H1 (cell line): ENCODE data around the gene WDR26. TPM values are rescaled to one million over a fixed set of nuclear protein-coding genes. Genes with fewer than 3 reads are reported as not detected.

Source experiments
- CTCF ChIA-PET: fragments of 300-600 bp; sonication (Branson Sonifier 250); formaldehyde crosslinking; loops from one replicate; lab custom pipeline; 2021; ENCODE audit not compliant: partially characterized antibody; lab: Charles Lee
- POLR2A ChIA-PET: fragments of 300-600 bp; sonication (Branson Sonifier 250); formaldehyde crosslinking; loops from one replicate; lab custom pipeline; 2021; ENCODE audit warnings: inconsistent platforms; ENCODE audit not compliant: partially characterized antibody; lab: Charles Lee
- DNase-seq, 2 experiments: peaks; one replicate each; pipeline versions ENCODE4 v3.0.0 to v3.0.0-alpha.2; 2010 to 2022; ENCODE audit warnings: low spot score in 2 of 2, low read depth in 1 of 2, mixed read lengths in 1 of 2
- FAIRE-seq: peaks from 2 replicates; lab custom pipeline; 2011; peaks lifted over from hg19 to GRCh38; lab: Jason Lieb, UNC
- H2AFZ ChIP-seq: 2 replicates; pipeline ENCODE4 v1.8.1; 2012; ENCODE audit warnings: low read length, inconsistent platforms
- H2AK5ac ChIP-seq: 2 replicates; pipeline ENCODE4 v1.6.1; 2013; ENCODE audit warnings: low read depth, low read length
- H2BK120ac ChIP-seq: replicated peaks from 2 replicates; pipeline ENCODE3; 2013; ENCODE audit warnings: low read depth, low read length, inconsistent platforms
- H2BK12ac ChIP-seq: 2 replicates; pipeline ENCODE4 v1.6.1; 2013; ENCODE audit warnings: low read depth, low read length
- H2BK15ac ChIP-seq: 2 replicates; pipeline ENCODE4 v1.6.1; 2013; ENCODE audit warnings: low read length
- H2BK20ac ChIP-seq: 2 replicates; pipeline ENCODE4 v1.6.1; 2013; ENCODE audit warnings: low read length
- H2BK5ac ChIP-seq: 2 replicates; pipeline ENCODE4 v1.6.1; 2013; ENCODE audit warnings: low read depth, low read length
- H3K14ac ChIP-seq: 2 replicates; pipeline ENCODE4 v1.6.1; 2013; ENCODE audit warnings: inconsistent platforms; ENCODE audit not compliant: insufficient read length
- H3K18ac ChIP-seq: 2 replicates; pipeline ENCODE4 v1.6.1; 2013; ENCODE audit warnings: low read length; ENCODE audit errors: extremely low read depth
- H3K23ac ChIP-seq: 2 replicates; pipeline ENCODE4 v1.6.1; 2013; ENCODE audit warnings: inconsistent platforms; ENCODE audit not compliant: insufficient read length
- H3K23me2 ChIP-seq: 2 replicates; pipeline ENCODE4 v1.6.1; 2013; ENCODE audit warnings: low read depth, low read length
- H3K27ac ChIP-seq: 2 replicates; pipeline ENCODE4 v1.6.1; 2011; ENCODE audit warnings: low read depth, low read length, inconsistent platforms
- H3K27me3 ChIP-seq, 4 experiments: replicated peaks in 1 of 4; 1 replicate in 1 of 4; 2 replicates in 3 of 4; pipeline versions ENCODE4 v1.6.1 to v1.8.1; 2011 to 2013; ENCODE audit warnings: low read length in 3 of 4, mild to moderate bottlenecking in 3 of 4, inconsistent platforms in 2 of 4, mixed read lengths in 2 of 4, moderate library complexity in 1 of 4; ENCODE audit not compliant: control insufficient read depth in 3 of 4, insufficient read depth in 3 of 4; ENCODE audit errors: extremely low read depth in 1 of 4
- H3K36me3 ChIP-seq, 4 experiments: 2 replicates each; pipeline versions ENCODE4 v1.6.1 to v1.8.1; 2011 to 2013; ENCODE audit warnings: mild to moderate bottlenecking in 4 of 4, low read length in 3 of 4, moderate library complexity in 2 of 4, control low read depth in 1 of 4, inconsistent platforms in 1 of 4; ENCODE audit not compliant: insufficient read depth in 4 of 4, control insufficient read depth in 2 of 4
- H3K4ac ChIP-seq: replicated peaks from 2 replicates; pipeline ENCODE3; 2013; ENCODE audit warnings: low read length, low read depth, mixed read lengths, inconsistent platforms; ENCODE audit not compliant: insufficient read length
- H3K4me1 ChIP-seq, 4 experiments: replicated peaks in 1 of 4; 1 replicate in 1 of 4; 2 replicates in 3 of 4; pipeline versions ENCODE4 v1.6.1 to v1.8.1; 2011 to 2013; ENCODE audit warnings: low read length in 3 of 4, inconsistent platforms in 2 of 4, mixed read lengths in 1 of 4; ENCODE audit not compliant: insufficient read depth in 4 of 4, control insufficient read depth in 3 of 4
- H3K4me2 ChIP-seq, 2 experiments: 2 replicates each; pipeline versions ENCODE4 v1.6.1 to v1.8.1; 2011 to 2013; ENCODE audit warnings: low read depth in 2 of 2, low read length in 2 of 2, control low read depth in 1 of 2, inconsistent platforms in 1 of 2, mild to moderate bottlenecking in 1 of 2; ENCODE audit not compliant: insufficient read depth in 1 of 2
- H3K4me3 ChIP-seq, 4 experiments: fragments of 200-600, 300-600 bp in 1 of 4; sonication (generic), shearing (Covaris generic), sonication (Bioruptor Twin) in 1 of 4; 2 replicates each; pipeline versions ENCODE4 v1.5.1 to v1.8.1; 2011 to 2016; ENCODE audit warnings: low read length in 4 of 4, low read depth in 3 of 4, control low read depth in 2 of 4, inconsistent platforms in 2 of 4, mild to moderate bottlenecking in 2 of 4, mixed read lengths in 1 of 4, moderate library complexity in 1 of 4; ENCODE audit not compliant: insufficient read depth in 2 of 4; ENCODE audit errors: extremely low read depth in 1 of 4
- H3K56ac ChIP-seq: replicated peaks from 2 replicates; pipeline ENCODE3; 2013; ENCODE audit warnings: low read depth, mild to moderate bottlenecking, mixed read lengths, low read length, inconsistent platforms; ENCODE audit not compliant: insufficient read length
- H3K79me1 ChIP-seq: 2 replicates; pipeline ENCODE4 v1.6.1; 2013; ENCODE audit warnings: low read depth, low read length, control low read depth
- H3K79me2 ChIP-seq, 2 experiments: 2 replicates each; pipeline versions ENCODE4 v1.6.1 to v1.8.1; 2012 to 2013; ENCODE audit warnings: low read length in 2 of 2, mild to moderate bottlenecking in 2 of 2, inconsistent platforms in 1 of 2; ENCODE audit not compliant: insufficient read depth in 2 of 2, control insufficient read depth in 1 of 2
- H3K9ac ChIP-seq, 4 experiments: replicated peaks in 1 of 4; 1 replicate in 1 of 4; 2 replicates in 3 of 4; pipeline versions ENCODE4 v1.6.1 to v1.8.1; 2011 to 2013; ENCODE audit warnings: low read depth in 3 of 4, low read length in 3 of 4, control low read depth in 2 of 4, mild to moderate bottlenecking in 2 of 4, moderate library complexity in 2 of 4, inconsistent platforms in 1 of 4; ENCODE audit errors: extremely low read depth in 1 of 4
- H3K9me3 ChIP-seq, 2 experiments: 2 replicates each; pipeline versions ENCODE4 v1.6.1 to v1.8.1; 2012 to 2013; ENCODE audit warnings: mild to moderate bottlenecking in 2 of 2, moderate library complexity in 2 of 2, control low read depth in 1 of 2, inconsistent platforms in 1 of 2, low read depth in 1 of 2, low read length in 1 of 2, mixed read lengths in 1 of 2; ENCODE audit not compliant: insufficient read depth in 2 of 2
- H4K20me1 ChIP-seq, 2 experiments: replicated peaks in 1 of 2; 2 replicates each; pipeline versions ENCODE3 to v1.8.1; 2011 to 2013; ENCODE audit warnings: inconsistent platforms in 2 of 2, low read length in 2 of 2, mild to moderate bottlenecking in 1 of 2; ENCODE audit not compliant: insufficient read depth in 2 of 2, control insufficient read depth in 1 of 2
- H4K5ac ChIP-seq: 2 replicates; pipeline ENCODE4 v1.6.1; 2013; ENCODE audit warnings: low read length, low read depth, mixed read lengths, inconsistent platforms; ENCODE audit not compliant: insufficient read length
- H4K8ac ChIP-seq: 2 replicates; pipeline ENCODE4 v1.8.0; 2013; ENCODE audit warnings: mild to moderate bottlenecking, moderate library complexity, low read length, inconsistent platforms; ENCODE audit not compliant: insufficient read depth; ENCODE audit errors: extremely low read depth
- H4K91ac ChIP-seq: replicated peaks from 2 replicates; pipeline ENCODE3; 2013; ENCODE audit warnings: low read length, mixed read lengths, inconsistent platforms; ENCODE audit not compliant: insufficient read length
- CEBPB ChIP-seq: IDR thresholded peaks from 2 replicates; pipeline ENCODE4 v1.6.1; 2012; ENCODE audit warnings: low read depth, low read length
- CHD1 ChIP-seq: IDR thresholded peaks from 2 replicates; pipeline ENCODE4 v1.6.1; 2012; ENCODE audit warnings: low read depth, low read length, improper control_type of control experiment
- CREB1 ChIP-seq: IDR thresholded peaks from 2 replicates; pipeline ENCODE4 v1.6.1; 2012; ENCODE audit warnings: inconsistent platforms
- EP300 ChIP-seq, 2 experiments: IDR thresholded peaks; 1 replicate in 1 of 2; 2 replicates in 1 of 2; pipeline ENCODE4 v1.6.1; 2011 to 2012; ENCODE audit warnings: low read depth in 2 of 2, low read length in 2 of 2, mild to moderate bottlenecking in 2 of 2, borderline replicate concordance in 1 of 2, inconsistent platforms in 1 of 2, moderate library complexity in 1 of 2
- KDM1A ChIP-seq: fragments of 200-600, 300-600 bp; sonication (generic); IDR thresholded peaks from 2 replicates; pipeline ENCODE4 v1.7.1; 2016; ENCODE audit warnings: mild to moderate bottlenecking, low read length, borderline replicate concordance
- NRF1 ChIP-seq: IDR thresholded peaks from 2 replicates; pipeline ENCODE4 v1.6.1; 2011; ENCODE audit warnings: mild to moderate bottlenecking, low read depth, low read length, improper control_type of control experiment
- PHF8 ChIP-seq: fragments of 200-600 bp; sonication (generic); conservative IDR thresholded peaks from 2 replicates; pipeline ENCODE4 v1.7.1; 2012; ENCODE audit warnings: low read depth, mild to moderate bottlenecking, inconsistent platforms, low read length, moderate library complexity
- RFX5 ChIP-seq: IDR thresholded peaks from 2 replicates; pipeline ENCODE4 v1.6.1; 2011; ENCODE audit warnings: low read depth, low read length, improper control_type of control experiment, borderline replicate concordance
- SAP30 ChIP-seq: fragments of 300-600 bp; sonication (generic); IDR thresholded peaks from 2 replicates; pipeline ENCODE4 v1.7.1; 2012; ENCODE audit warnings: low read length, moderate library complexity, mild to moderate bottlenecking, inconsistent platforms; ENCODE audit not compliant: insufficient read depth, insufficient replicate concordance
- SP4 ChIP-seq: IDR thresholded peaks from 2 replicates; pipeline ENCODE4 v1.6.1; 2012; ENCODE audit warnings: low read length, inconsistent platforms
- YY1 ChIP-seq: IDR thresholded peaks from 2 replicates; pipeline ENCODE4 v1.6.1; 2011; ENCODE audit warnings: low read depth, mild to moderate bottlenecking, low read length
- WGBS, 2 experiments: shearing (Covaris generic) in 1 of 2; methylation state at CpG; one replicate each; pipeline versions ENCODE4 v1.1.6 to v1.1.7; 2013 to 2015; ENCODE audit warnings: low lambda C conversion rate in 2 of 2, mixed read lengths in 2 of 2, inconsistent platforms in 1 of 2, low coverage in 1 of 2, missing lambda C conversion rate in 1 of 2; ENCODE audit not compliant: insufficient replicate concordance in 2 of 2, insufficient coverage in 1 of 2, insufficient read length in 1 of 2; ENCODE audit errors: extremely low coverage in 1 of 2, missing lambda C conversion rate in 1 of 2; 5-methylcytosine and 5-hydroxymethylcytosine counted together
- polyA plus RNA-seq, 7 experiments: library from polyadenylated mRNA; depleted of rRNA in 3 of 7; stranded (reverse) in 5 of 7; unstranded in 2 of 7; fragments of >200 nt in 5 of 7; fragments of 200-250 nt in 2 of 7; gene quantifications; 1 replicate in 5 of 7; 2 replicates in 1 of 7; 4 replicates in 1 of 7; pipeline versions ENCODE4 v1.2.1 to v1.2.3, GENCODE V29; 2011 to 2013; ENCODE audit warnings: missing spikeins in 2 of 7, mixed read lengths in 2 of 7
- total RNA-seq: library from RNA; stranded (reverse); fragmentation: NEBNext Ultra II Directional; extraction: Animal tissue kit (Norgen Biotek cat#: 25700); gene quantifications from 2 replicates; pipeline ENCODE4 v1.2.1, GENCODE V29; 2021
- TF ChIP-seq, protein P1 (sequence below): IDR thresholded peaks from 2 replicates; pipeline ENCODE4 v1.6.1; 2011; ENCODE audit warnings: low read length, improper control_type of control experiment

WDR26 gene
- total and polyA plus RNA-seq, 2 of the 8 experiments (the other 6 are each of a cell fraction or from before 2014, with no cell fraction given) = 18.0 to 72.5 TPM

DNA sequence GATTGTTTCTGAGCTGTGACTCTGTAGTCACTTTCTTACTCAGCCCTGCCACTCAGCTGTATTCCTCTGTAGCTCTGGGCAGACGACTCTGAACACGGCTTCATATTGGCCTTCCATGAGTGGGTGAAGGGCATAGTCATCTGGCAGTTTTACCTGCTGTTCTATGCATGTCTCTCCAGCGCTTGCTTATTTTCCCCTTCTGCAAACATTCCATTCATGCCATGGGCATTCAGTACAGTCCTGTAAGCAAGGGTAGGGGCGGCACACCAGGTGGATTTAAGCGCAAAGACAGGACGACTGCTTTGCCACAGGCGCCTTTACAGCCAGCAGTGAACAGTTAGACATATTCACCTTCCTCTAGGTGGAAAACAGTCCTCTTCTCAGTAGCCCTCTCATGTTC, 4.4 kb upstream of the WDR26 start:
- no peak overlapping the region for H2AFZ ChIP-seq
- 93% methylated on average over 7 of the region's 7 CpGs; no CpG with 5 or more reads in 1 of the 2 experiments for WGBS, 2 experiments
- no peak for DNase-seq
- no peak overlapping the region for H3K4me3 ChIP-seq
- POLR2A ChIA-PET = interaction anchor here (0.9 kb wide), 2 partner anchors 11 to 15 kb away, joined by 3 read pairs; no protein-coding TSS in a partner anchor
- no peak overlapping the region for H2AK5ac ChIP-seq
- H3K18ac ChIP-seq = no peak overlapping the region
- peaks cover 0 to 2% (median 0%) of the 10 kb centered on the region in 4 experiments; a peak in 1 of 7 replicates for H3K4me1 ChIP-seq
- H3K79me2 ChIP-seq = peaks cover 2 to 10% of the 10 kb centered on the region in 2 experiments; a peak in 3 of 4 replicates
- no peak overlapping the region for H4K91ac ChIP-seq
- H3K9me3 ChIP-seq = no peaks in the 10 kb centered on the region
- no peak overlapping the region for H2BK120ac ChIP-seq
- H3K4ac ChIP-seq = no peak overlapping the region
- H3K4me2 ChIP-seq = no peak overlapping the region
- H3K36me3 ChIP-seq = peaks cover 0 to 6% (median 0%) of the 10 kb centered on the region in 4 experiments; a peak in 1 of 8 replicates
- no peak overlapping the region for H3K56ac ChIP-seq
- H3K14ac ChIP-seq = no peak overlapping the region
- no peak overlapping the region for H2BK12ac ChIP-seq
- H3K79me1 ChIP-seq = no peaks in the 10 kb centered on the region
- H3K9ac ChIP-seq = no peak overlapping the region
- H3K23me2 ChIP-seq = peaks cover 4% of the 10 kb centered on the region
- H3K27ac ChIP-seq = no peak overlapping the region
- no peak overlapping the region for H2BK5ac ChIP-seq
- H2BK15ac ChIP-seq = no peak overlapping the region
- no peak overlapping the region for H4K8ac ChIP-seq
- FAIRE-seq = no peak
- CTCF ChIA-PET = interaction anchor here (0.6 to 1.3 kb wide), 2 partner anchors 414 to 690 kb away, joined by 3 read pairs; no protein-coding TSS in a partner anchor
- peaks cover 0 to 2% of the 10 kb centered on the region in 2 experiments for H4K20me1 ChIP-seq
- no peak overlapping the region for H4K5ac ChIP-seq
- no peaks in the 10 kb centered on the region for H3K27me3 ChIP-seq
- no peak overlapping the region for H2BK20ac ChIP-seq
- no peak overlapping the region for H3K23ac ChIP-seq
- TF ChIP-seq YY1 (no peak), CHD1 (no peak), RFX5 (no peak), CREB1 (no peak), SAP30 (no peak), NRF1 (no peak), KDM1A (no peak), EP300 (IDR thresholded peaks at IDR 0.05; ENCODE audit: borderline replicate concordance in 1 of 2, low read depth in 2 of 2, low read length in 2 of 2) (no peak), SP4 (no peak), PHF8 (no peak), CEBPB (no peak)
- TF ChIP-seq, protein P1, sequence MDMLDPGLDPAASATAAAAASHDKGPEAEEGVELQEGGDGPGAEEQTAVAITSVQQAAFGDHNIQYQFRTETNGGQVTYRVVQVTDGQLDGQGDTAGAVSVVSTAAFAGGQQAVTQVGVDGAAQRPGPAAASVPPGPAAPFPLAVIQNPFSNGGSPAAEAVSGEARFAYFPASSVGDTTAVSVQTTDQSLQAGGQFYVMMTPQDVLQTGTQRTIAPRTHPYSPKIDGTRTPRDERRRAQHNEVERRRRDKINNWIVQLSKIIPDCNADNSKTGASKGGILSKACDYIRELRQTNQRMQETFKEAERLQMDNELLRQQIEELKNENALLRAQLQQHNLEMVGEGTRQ = no peak
